Measurements from ENCODE around the gene ACVR1B.
A peak's percentile ranks its signal among the peaks of the same experiment; 100 is the strongest.
"Not testable (repeated sequence)": the region's sequence is repeated elsewhere in the genome, so short reads cannot be mapped to it uniquely, and the experiment has no call there.

ACVR1B gene

DNA sequence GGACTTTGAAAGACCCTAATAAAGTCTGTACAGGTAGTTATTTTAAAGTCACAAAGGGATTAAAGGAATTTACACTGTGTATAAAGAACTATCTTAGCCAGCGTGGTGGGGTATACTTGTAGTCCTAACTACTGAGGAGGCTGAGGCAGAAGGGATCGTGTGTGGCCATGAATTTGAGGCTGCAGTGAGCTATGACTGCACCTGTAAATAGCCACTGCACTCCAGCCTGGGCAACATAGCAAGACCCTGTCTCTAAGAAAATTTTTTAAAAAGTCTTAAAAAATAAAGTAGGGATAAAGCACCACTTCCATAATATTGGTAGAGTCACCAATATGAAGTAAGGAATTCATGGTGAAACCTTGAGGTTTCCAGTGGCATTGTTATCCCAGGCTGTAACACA is 18.1 kb downstream of the ACVR1B start:
- no peak for DNase-seq (ENCODE audit: extremely low read depth in 1 of 2, low read depth in 1 of 2)

DNA sequence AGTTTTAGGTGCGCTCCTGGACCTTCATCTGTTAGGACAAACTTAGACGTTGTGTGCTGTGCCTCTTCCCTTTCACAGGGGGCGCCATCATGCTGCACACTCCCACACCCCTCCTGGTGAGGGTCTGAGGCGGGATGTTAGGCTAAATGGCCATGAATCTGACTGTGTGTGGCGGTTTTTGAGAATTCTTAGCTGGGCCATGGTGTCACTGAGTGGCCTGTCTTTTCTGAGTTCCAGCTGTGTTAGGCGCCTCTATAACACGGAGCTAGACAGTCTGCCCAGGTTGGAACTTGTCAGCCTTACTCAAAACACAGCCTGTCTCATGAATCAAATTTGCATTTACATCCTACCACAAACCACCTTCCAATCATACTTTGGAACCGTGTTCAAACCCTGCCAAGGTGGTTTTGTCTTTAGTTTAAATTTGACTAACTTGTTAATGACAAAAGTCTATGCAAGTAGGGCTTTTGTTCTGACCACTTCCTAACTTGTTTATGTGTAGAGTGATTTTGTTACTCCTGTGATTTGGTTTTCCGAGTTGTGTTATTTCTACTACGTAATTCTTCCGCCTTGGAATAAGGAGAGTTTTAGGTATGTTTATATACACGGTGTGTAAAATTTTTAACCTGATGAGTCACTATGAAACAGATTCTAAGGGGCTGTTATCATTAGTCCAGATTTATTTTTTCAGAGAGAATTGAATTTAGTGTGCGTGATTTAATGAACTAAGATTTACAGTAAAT is 19.6 kb downstream of the ACVR1B start:
- DNase-seq (ENCODE audit: extremely low read depth in 1 of 2, low read depth in 1 of 2): no peak

DNA sequence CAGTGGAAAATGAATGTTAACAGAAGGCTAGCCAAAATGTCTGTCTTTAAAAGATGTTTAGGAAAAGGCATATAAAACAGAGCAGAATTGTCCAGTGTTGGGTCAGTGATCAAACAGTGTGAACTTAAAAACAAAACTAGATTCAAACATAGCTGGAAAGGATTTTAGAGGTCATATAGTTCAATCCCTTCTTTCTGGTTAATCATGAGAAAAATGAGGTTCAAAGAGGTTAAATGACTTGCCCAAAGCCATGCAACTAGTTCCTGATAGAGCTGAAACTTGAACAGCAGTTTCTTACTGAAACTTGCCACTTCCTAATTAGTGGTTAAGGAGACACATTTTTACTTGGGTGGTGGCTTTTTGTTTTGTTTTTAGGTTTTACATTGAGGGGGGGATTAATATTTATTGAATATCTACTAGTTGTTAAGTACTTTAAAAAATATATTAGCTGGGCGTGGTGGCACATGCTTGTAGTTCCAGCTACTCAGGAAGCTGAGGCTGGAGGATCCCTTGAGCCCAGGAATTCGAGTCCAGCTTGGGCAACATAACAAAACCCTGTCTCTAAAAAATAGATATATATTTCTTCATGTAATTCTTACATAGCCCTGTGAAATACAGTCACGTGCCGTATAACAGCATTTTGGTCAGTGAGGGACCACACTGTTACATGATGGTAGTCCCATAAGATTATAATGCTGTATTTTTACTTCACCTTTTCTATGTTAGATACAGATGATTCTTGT is 20.4 kb downstream of the ACVR1B start:
- DNase-seq (ENCODE audit: extremely low read depth in 1 of 2, low read depth in 1 of 2): no peak

DNA sequence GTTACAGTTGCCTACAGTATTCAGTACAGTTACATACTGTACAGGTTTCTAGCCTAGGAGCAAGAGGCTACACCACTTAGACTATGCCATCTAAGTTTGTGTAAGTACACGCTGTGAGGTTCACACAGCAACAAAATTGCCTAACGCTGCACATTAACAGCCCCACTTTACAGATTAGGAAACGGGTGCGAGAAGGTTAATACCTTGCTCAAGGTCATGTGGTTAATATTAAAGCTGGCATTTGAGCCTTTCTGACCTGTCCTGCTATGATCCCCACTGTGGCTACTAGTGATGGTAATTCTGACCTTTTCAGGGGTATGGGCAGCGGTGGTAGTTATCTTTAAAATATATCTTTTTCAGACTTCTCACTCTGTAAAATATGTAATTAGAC is 20.9 kb downstream of the ACVR1B start:
- no peak for DNase-seq (ENCODE audit: extremely low read depth in 1 of 2, low read depth in 1 of 2)

DNA sequence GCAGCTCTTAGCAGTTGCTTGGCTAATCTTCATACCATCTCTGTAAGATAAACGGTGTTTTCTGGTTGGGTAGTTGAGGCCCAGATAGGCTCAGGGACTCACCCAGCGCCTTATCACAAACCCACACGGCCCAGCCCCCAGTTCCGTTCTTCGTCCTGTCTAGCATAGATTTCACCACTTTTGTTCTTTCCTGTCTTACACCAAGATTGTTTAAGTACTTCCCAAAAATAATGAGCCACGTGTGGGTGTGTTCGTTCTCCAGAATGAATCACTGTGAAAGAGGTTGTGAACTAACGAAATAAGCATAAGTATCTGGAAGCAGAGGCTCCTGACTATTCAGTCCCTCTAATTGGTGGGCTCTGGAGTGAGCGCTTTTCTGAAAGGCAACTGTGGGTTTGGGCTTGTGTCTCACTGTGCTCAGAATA is 21.4 kb downstream of the ACVR1B start:
- no peak for DNase-seq (ENCODE audit: extremely low read depth in 1 of 2, low read depth in 1 of 2)

DNA sequence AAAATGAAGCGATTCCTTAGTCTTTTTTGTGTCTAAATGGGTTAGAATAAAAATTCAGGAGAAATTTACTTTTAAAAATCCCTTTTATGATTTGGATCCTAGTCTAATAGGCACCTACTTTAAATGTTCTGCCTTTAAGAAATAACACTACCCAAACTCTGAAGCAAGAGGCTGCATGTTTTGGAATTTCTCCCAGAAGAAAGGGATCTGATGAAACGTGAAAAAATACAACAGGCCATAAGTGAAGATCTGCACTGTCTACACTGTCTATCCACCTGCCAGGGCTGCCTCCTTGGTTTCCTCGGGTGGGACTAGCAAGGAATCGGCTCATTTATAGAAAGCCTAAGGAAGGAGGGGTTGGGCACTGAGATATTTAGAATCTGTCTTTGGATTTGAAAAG is 22.1 kb downstream of the ACVR1B start:
- DNase-seq (ENCODE audit: extremely low read depth in 1 of 2, low read depth in 1 of 2): no peak

DNA sequence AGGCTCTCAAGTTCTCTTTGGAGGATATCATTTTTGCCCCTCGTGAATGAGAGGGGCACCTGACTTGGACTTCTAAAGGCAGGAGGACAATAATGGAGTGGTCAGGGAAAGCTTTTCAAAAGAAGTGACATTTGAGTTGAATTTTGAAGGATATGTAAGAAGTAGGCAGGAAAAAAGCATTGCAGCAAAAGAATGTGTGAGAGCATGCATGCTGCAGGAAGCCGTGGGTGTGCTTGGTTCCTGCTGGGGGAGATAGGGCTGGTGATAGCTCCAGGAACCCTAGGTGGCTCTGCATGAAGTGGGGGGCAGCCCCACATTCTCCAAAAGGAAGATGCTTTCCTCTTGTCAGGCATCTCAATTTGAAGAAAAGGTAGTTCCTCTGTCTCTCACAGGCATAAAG is 23.1 kb downstream of the ACVR1B start:
- DNase-seq (ENCODE audit: extremely low read depth in 1 of 2, low read depth in 1 of 2): no peak

DNA sequence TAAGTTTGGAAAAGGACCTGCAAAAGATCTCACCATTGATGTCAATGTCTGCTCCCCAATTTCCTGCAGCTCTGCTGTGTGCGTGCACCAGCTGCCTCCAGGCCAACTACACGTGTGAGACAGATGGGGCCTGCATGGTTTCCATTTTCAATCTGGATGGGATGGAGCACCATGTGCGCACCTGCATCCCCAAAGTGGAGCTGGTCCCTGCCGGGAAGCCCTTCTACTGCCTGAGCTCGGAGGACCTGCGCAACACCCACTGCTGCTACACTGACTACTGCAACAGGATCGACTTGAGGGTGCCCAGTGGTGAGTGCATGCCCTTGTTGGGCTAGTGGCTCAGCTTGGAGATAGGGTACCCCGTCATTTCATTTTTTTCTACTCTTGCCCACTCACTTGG is 23.7 kb downstream of the ACVR1B start:
- DNase-seq (ENCODE audit: extremely low read depth in 1 of 2, low read depth in 1 of 2): no peak

DNA sequence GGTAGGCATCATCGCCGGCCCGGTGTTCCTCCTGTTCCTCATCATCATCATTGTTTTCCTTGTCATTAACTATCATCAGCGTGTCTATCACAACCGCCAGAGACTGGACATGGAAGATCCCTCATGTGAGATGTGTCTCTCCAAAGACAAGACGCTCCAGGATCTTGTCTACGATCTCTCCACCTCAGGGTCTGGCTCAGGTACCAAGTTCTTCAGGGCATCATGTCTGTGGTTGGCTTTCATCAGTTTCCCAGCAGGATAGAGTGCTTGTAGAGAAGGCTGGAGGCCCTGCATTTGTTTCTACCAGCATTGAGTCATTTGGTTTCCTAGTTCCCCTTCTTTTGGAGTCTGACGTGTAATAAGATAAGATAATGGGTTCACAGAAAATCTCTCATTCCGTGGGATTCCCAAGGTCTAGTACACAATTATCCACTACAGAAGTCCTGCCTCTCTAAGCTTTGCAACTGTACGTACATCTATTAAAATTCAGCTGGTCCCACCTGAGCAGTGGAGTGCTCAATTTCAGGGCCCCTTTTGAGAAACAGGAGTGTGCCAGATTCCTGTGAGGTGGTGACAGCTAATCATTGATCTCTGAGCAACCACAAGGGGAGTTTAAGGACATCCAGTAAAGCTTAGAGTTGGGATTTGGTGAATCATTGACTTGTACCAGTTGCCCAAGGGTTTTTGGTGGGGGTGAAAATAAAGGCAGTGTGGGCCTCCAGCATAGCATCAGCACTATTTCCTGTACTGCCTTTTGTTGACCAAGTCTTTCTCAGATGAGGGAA is 25.1 kb downstream of the ACVR1B start:
- DNase-seq (ENCODE audit: extremely low read depth in 1 of 2, low read depth in 1 of 2): no peak

DNA sequence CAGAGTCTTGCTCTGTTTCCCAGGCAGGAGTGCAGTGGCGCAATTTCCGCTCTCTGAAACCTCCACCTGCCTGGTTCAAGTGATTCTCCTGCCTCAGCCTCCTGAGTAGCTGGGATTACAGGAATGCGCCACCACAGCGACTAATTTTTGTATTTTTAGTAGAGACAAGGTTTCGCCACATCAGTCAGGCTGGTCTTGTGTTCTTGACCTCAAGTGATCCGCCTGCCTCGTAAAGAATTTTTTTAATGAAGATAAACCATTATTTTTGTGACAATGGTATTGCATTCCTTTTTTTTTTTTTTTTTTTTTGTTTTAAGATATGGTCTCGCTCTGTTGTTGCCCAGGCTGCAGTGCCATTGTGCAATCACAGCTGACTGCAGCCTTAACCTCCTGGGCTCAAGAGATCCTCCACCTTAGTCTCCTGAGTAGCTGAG is 25.8 kb downstream of the ACVR1B start:
- no peak for DNase-seq (ENCODE audit: extremely low read depth in 1 of 2, low read depth in 1 of 2)

DNA sequence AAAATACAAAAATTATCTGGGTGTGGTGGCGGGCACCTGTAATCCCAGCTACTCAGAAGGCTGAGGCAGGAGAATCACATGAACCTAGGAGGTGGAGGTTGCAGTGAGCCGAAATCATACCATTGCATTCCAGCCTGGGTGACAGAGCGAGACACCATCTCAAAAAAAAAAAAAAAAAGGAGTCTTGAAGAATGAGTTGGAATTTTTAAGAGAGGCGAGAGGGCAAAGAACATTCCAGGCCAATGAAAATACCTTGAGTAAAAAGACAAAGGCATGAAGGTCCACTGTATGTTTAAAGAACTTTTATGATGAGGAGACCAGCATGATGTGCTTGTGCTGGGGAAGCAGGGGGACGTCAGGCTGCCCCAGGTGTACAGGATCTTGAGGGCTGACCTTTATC is 27.8 kb downstream of the ACVR1B start:
- not testable (repeated sequence) for DNase-seq (ENCODE audit: extremely low read depth in 1 of 2, low read depth in 1 of 2)

DNA sequence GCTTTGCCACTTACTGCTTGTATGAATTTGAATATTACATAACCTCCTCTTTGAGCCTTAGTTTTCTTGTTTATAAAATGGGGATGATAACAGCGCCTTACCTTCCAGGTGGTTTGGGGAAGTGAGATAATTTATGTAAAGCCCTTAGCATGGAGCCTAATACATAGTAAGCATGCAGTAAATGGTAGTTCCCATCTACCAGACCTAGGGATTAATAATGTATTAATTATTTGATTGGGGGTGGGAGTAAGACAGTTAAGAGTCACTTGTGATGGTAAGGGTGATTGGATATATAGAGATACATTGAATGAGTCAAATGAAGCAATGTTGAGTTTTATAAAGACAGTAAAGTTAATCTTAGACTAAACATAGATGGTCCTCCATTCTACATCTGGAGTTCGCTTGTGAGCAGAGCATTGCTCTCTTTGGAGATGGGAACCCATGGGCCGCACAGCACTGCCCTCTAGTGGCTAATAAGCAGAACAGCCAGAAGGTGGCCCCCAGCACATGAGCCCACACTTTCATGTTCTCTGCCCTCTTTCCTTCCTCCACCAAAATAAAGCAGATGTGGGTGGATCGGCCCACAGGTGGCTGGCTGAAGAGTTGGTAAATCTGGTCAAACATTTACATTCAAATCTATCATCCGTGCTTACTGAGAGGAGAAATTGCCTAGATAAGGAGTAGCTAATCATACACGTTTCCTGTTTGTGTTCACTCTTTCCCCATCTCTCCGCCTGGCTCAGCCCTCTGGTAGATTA is 28.7 kb downstream of the ACVR1B start:
- peak; percentile 32 to 46 for DNase-seq (ENCODE audit: extremely low read depth in 1 of 2, low read depth in 1 of 2)

DNA sequence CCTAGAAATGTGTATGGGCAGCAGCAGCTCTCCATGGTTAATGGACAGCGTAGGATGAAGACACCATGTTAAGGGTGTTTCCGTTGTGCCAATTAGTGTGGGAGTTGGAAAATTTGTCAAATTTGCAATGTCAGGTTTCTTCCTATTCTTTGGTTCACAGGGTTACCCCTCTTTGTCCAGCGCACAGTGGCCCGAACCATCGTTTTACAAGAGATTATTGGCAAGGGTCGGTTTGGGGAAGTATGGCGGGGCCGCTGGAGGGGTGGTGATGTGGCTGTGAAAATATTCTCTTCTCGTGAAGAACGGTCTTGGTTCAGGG is 29.3 kb downstream of the ACVR1B start:
- no peak for DNase-seq (ENCODE audit: extremely low read depth in 1 of 2, low read depth in 1 of 2)

DNA sequence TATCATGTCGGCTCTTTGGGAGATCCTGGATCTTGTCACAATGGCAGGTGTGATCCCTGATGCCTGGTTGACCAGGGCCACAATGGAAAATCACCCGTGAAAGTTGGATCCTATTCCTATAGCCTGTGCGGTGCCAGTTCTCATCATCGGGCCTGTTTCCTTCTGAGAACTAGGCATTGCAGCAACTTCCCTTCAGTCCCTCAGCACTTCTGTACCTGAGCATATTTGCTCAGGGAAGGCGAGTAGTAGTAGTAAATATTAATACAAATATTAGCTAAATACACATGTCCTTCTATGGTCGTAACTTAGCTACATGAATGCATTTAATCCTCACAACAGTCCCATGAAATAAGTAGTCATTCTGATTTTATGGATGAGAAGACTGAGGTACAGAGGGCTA is 33.2 kb downstream of the ACVR1B start:
- no peak for DNase-seq (ENCODE audit: extremely low read depth in 1 of 2, low read depth in 1 of 2)

DNA sequence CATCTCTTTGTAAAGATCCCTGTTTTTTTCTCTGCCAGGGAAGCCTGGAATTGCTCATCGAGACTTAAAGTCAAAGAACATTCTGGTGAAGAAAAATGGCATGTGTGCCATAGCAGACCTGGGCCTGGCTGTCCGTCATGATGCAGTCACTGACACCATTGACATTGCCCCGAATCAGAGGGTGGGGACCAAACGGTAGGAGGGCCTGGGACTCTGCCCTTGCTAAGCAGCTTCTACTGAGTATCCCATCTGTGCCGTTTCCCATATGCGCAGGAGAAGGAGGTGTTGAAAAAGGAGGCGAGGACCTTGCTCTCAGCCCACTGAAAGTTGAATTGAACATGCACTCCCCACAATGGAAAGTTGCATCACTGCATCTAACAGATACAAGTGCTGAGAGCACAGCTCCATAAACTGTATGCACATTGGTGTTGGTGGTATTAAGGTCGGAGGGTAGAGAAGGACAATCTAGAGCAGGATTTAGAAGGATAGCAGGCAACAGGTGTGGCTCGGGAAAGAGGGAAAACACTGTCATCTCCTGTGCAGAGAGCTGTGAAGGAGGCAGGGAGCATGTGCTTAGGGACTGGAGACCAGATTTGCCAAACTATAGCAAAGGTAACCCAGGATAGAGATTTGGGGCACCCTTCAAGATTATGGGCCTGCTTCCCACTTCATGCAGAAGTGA is 33.8 kb downstream of the ACVR1B start:
- DNase-seq (ENCODE audit: extremely low read depth in 1 of 2, low read depth in 1 of 2): no peak

DNA sequence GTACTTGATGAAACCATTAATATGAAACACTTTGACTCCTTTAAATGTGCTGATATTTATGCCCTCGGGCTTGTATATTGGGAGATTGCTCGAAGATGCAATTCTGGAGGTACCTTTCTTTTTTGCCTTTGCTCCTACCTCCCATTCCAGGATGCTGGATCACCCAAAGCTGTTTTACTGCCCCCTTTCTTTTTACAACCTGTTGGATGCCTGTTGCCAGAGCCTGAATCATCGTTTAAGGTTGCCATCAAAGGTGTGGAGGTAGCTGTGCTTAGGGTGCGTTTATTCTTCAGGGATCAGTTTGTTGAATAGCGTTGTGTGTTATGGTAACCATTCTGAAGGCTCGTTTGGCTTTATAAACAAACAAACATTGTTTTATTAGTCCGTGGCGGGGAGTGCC is 35.3 kb downstream of the ACVR1B start:
- no peak for DNase-seq (ENCODE audit: extremely low read depth in 1 of 2, low read depth in 1 of 2)

DNA sequence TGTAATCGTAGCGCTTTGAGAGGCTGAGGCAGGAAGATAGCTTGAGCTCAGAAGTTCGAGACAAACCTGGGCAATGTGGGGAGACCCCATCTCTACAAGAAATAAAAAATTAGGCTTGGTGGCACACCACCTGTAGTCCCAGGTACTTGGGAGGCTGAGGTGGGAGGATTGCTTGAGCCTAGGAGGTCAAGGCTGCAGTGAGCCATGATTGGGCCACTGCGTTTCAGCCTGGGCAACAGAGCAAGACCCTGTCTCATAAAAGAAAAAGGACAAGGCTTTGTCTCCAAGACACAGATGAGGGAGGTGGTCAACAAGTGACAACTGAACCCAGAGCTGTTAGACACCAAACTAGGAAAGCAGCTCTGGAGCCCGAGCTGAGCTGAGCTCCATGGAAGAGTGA is 40.7 kb downstream of the ACVR1B start:
- no peak for DNase-seq (ENCODE audit: extremely low read depth in 1 of 2, low read depth in 1 of 2)

DNA sequence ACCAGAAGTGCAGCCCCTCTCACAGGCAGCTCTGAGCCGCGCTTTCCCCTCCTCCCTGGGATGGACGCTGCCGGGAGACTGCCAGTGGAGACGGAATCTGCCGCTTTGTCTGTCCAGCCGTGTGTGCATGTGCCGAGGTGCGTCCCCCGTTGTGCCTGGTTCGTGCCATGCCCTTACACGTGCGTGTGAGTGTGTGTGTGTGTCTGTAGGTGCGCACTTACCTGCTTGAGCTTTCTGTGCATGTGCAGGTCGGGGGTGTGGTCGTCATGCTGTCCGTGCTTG is 43.0 kb downstream of the ACVR1B start:
- no peak for DNase-seq (ENCODE audit: extremely low read depth in 1 of 2, low read depth in 1 of 2)

DNA sequence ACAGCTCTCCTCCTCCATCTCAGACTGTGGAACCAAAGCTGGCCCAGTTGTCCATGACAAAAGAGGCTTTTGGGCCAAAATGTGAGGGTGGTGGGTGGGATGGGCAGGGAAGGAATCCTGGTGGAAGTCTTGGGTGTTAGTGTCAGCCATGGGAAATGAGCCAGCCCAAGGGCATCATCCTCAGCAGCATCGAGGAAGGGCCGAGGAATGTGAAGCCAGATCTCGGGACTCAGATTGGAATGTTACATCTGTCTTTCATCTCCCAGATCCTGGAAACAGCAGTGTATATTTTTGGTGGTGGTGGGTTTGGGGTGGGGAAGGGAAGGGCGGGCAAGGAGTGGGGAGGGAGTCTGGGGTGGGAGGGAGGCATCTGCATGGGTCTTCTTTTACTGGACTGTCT is 43.5 kb downstream of the ACVR1B start:
- no peak for DNase-seq (ENCODE audit: extremely low read depth in 1 of 2, low read depth in 1 of 2)

DNA sequence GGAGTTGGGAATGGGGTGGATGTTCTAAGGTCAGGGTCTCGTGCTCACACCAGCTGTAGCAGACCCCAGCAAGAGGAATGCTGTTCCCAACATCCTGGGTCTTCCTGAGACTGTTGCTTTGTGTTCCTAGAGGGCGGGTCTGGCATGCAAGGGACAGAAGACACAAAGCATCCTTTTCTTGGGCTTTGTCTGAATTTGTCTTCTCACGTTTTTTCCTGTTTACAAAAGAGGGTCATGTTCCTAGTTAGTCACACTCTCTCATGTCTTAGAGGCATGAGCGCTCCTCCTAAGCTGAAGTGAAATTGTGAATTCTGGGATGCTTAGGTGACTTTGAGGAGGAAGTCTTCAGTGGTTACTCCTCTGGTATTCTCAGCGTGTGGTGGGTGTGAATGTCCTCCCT is 45.6 kb downstream of the ACVR1B start:
- no peak for DNase-seq (ENCODE audit: extremely low read depth in 1 of 2, low read depth in 1 of 2)

DNA sequence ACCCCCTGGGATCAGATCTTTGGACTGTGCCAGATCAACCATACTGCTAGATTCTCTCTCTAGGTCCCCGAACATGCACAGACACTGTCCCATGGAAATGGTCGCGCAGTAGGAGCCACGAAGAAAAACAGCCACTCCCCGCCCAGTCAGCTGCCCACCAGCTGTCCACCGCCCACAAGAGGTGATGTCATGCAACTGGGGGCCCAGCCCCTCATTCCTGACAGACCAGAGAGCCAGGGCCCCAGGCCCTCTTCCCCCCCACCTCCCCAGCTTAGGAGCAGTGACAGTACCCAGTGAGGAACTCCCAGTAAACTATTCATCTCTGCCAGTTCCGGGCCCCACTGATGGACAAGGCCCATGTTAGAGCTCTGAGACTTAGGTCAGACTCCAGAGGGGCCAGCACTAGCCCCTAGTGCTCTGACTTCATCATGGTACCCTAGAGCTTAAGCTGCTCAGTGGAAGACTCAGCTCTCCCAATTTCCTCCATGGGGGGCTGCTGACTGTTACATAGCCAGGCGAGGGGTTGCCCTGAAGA is 51.6 kb downstream of the ACVR1B start:
- DNase-seq (ENCODE audit: extremely low read depth in 1 of 2, low read depth in 1 of 2): no peak
